ENCODE results near the gene SH3D21. TPM values are rescaled to one million over a fixed set of nuclear protein-coding genes. Genes with fewer than 3 reads are reported as not detected.

SH3D21 gene
- total RNA-seq, 3 donors from 2014 or later (not counting 1 experiment from before 2014, with no cell fraction given): 1.9 to 2.6 (median 2.5) TPM

- Mint-ChIP-seq H3K27me3 (ENCODE audit: low read depth in 2 of 2) (no peaks in the 10 kb centered on the region), H3K27ac (peak overlapping the region in 1 of 2 donors; percentile 23)
- no peak for DNase-seq
These were observed 52.4 kb downstream of the SH3D21 start for GRCh38 chr1:36358514-36359084.

DNA sequence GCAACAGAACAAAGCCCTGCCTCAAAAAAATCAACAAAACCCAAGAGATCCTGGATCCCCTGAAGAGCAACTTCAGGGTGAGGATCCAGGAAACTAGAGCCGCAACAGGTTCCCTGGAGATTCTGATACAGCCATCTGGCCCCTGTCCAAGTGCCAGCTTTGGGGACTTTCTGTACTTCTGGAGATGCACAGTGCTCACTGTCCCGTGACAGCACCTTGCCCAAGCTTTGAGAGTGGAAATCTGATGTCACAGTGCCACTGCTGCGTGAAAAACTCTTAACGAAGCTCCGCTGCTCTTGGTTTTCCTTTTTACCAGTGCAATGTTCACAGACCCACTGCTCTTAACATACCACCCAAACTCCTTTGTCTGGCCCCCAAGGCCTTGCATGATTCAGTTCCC lies 53.2 kb downstream of the SH3D21 start:
- Mint-ChIP-seq H3K36me3 (no peaks in the 10 kb centered on the region), H3K4me3 (no peak overlapping the region), H3K4me1 (no peaks in the 10 kb centered on the region), H3K9me3 (no peaks in the 10 kb centered on the region), H3K27ac (peak overlapping the region in 1 of 2 donors; percentile 63), H3K27me3 (ENCODE audit: low read depth in 2 of 2) (no peaks in the 10 kb centered on the region)
- Histone ChIP-seq H3K36me3 (ENCODE audit: control insufficient read depth, insufficient read depth, low read length) (peaks cover 65% of the 10 kb centered on the region), H3K4me3 (ENCODE audit: low read length) (no peak overlapping the region), H3K27me3 (ENCODE audit: control insufficient read depth, insufficient read depth, low read length) (no peaks in the 10 kb centered on the region), H3K27ac (ENCODE audit: low read length) (no peak overlapping the region), H3K9me3 (ENCODE audit: control insufficient read depth, insufficient read depth, low read length) (no peaks in the 10 kb centered on the region), H3K4me1 (ENCODE audit: control insufficient read depth, insufficient read depth, low read length) (peaks cover 6% of the 10 kb centered on the region)
- intact Hi-C loops (cut with micrococcal nuclease): no loop called here
- 85% methylated on average over 5 of the region's 5 CpGs for WGBS (ENCODE audit: insufficient coverage)
- peak in 1 of 3 donors; percentile 5 for ATAC-seq
- DNase-seq: no peak
- TF ChIP-seq, protein P1, sequence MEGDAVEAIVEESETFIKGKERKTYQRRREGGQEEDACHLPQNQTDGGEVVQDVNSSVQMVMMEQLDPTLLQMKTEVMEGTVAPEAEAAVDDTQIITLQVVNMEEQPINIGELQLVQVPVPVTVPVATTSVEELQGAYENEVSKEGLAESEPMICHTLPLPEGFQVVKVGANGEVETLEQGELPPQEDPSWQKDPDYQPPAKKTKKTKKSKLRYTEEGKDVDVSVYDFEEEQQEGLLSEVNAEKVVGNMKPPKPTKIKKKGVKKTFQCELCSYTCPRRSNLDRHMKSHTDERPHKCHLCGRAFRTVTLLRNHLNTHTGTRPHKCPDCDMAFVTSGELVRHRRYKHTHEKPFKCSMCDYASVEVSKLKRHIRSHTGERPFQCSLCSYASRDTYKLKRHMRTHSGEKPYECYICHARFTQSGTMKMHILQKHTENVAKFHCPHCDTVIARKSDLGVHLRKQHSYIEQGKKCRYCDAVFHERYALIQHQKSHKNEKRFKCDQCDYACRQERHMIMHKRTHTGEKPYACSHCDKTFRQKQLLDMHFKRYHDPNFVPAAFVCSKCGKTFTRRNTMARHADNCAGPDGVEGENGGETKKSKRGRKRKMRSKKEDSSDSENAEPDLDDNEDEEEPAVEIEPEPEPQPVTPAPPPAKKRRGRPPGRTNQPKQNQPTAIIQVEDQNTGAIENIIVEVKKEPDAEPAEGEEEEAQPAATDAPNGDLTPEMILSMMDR (IDR thresholded peaks at IDR 0.05): no peak

More at GRCh38 chr1:36358514-36359084, 52.4 kb downstream of the SH3D21 start:
- TF ChIP-seq, protein P1 (IDR thresholded peaks at IDR 0.05): no peak
- no peaks in the 10 kb centered on the region for H3K36me3 Mint-ChIP-seq
- no peak overlapping the region for H3K27ac ChIP-seq (ENCODE audit: low read length)
- H3K9me3 Mint-ChIP-seq: no peaks in the 10 kb centered on the region
- ATAC-seq: no peak
- H3K36me3 ChIP-seq (ENCODE audit: control insufficient read depth, insufficient read depth, low read length): peaks cover 72% of the 10 kb centered on the region
- H3K4me1 ChIP-seq (ENCODE audit: control insufficient read depth, insufficient read depth, low read length): peaks cover 6% of the 10 kb centered on the region
- H3K9me3 ChIP-seq (ENCODE audit: control insufficient read depth, insufficient read depth, low read length): no peaks in the 10 kb centered on the region
- no peak overlapping the region for H3K4me3 Mint-ChIP-seq
- no peaks in the 10 kb centered on the region for H3K27me3 ChIP-seq (ENCODE audit: control insufficient read depth, insufficient read depth, low read length)
- no peak overlapping the region for H3K4me3 ChIP-seq (ENCODE audit: low read length)
- 96% methylated on average over 12 of the region's 13 CpGs for WGBS (ENCODE audit: insufficient coverage)
- intact Hi-C loops (cut with micrococcal nuclease): no loop called here
- H3K4me1 Mint-ChIP-seq: no peaks in the 10 kb centered on the region

DNA sequence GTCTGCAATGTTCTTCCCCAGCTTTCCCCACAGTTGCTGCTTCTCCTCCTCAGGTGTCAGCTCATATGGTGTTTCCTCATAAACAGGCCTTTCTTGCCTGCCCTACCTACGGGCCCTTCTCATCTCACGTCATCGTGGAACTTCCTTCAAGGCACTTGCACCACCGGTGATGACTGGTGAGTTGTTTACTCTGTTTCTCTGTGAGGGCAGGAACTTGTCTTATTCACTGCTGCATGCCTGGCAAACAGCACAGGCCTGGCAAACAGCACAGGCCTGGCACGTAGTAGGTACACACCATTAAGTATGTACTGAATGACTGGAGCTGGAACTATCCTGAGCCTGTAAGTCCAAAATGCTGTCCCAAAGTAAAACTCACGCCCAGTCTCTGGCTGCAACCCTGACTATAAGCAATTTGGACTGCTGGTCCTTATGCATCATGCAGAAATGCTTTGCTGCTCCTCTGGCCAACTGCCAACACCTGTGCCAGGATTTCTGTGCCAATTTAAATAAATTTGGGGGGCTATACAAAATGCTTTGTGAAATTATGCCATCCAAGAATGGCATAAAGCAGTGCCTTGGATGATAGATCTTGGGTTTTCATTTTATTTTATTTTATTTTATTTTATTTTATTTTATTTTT lies 53.9 kb downstream of the SH3D21 start:
- peaks cover 0 to 2% of the 10 kb centered on the region in 2 donors for H3K4me1 Mint-ChIP-seq
- H3K27me3 Mint-ChIP-seq (ENCODE audit: low read depth in 2 of 2): no peaks in the 10 kb centered on the region
- H3K4me1 ChIP-seq (ENCODE audit: control insufficient read depth, insufficient read depth, low read length): peaks cover 6% of the 10 kb centered on the region

More for the DNA sequence above, 53.9 kb downstream of the SH3D21 start:
- Histone ChIP-seq H3K4me3 (ENCODE audit: low read length) (no peak overlapping the region), H3K27ac (ENCODE audit: low read length) (no peak overlapping the region), H3K27me3 (ENCODE audit: control insufficient read depth, insufficient read depth, low read length) (no peaks in the 10 kb centered on the region), H3K36me3 (ENCODE audit: control insufficient read depth, insufficient read depth, low read length) (peaks cover 59% of the 10 kb centered on the region), H3K9me3 (ENCODE audit: control insufficient read depth, insufficient read depth, low read length) (no peaks in the 10 kb centered on the region)
- TF ChIP-seq, protein P1 (IDR thresholded peaks at IDR 0.05): no peak
- ATAC-seq (peak in 1 of 3 donors; percentile 44), DNase-seq (peak in 1 of 2 donors; percentile 67)
- Mint-ChIP-seq H3K27ac (peak overlapping the region in 1 of 2 donors; percentile 63), H3K36me3 (no peaks in the 10 kb centered on the region), H3K9me3 (no peaks in the 10 kb centered on the region), H3K4me3 (no peak overlapping the region)
- WGBS (ENCODE audit: insufficient coverage): 79% methylated on average over 6 of the region's 6 CpGs
- intact Hi-C loops (cut with micrococcal nuclease): no loop called here

Data from natural killer cell (primary cell).